Measurements from ENCODE around the gene FTL. TPM values are rescaled to one million over a fixed set of nuclear protein-coding genes. Genes with fewer than 3 reads are reported as not detected.

The FTL gene
- total RNA-seq, 4 donors from 2014 or later = 472 to 2,968 (median 1,570) TPM

DNA sequence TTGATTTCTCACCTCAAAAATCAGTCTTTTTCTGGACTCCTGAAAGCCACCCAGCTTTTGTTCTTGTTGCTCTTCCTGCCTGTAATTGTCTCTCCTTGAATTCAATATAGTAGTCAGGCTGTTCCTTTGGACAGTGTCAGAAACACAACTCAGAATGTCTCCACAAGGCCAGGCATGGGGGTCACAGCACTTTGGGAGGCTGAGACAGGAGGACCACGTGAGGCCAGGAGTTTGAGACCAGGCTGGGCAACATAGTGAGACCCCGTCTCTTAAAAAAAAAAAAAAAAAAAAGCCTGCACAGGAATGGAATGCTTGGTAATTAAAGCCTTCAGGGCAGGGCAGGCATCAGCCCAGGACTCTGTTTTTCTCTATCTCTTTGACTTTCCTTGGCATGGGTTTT lies 19.3 kb upstream of the FTL start:
- Histone ChIP-seq H3K27ac (no peak overlapping the region), H3K27me3 (no peaks in the 10 kb centered on the region), H3K4me3 (no peak overlapping the region), H3K4me1 (no peaks in the 10 kb centered on the region), H3K9me3 (no peaks in the 10 kb centered on the region), H3K36me3 (no peaks in the 10 kb centered on the region)
- intact Hi-C loops (cut with DNase I; ENCODE audit: low total_unique reads) = no loop called here
- no peak for DNase-seq
- TF ChIP-seq, protein P1, sequence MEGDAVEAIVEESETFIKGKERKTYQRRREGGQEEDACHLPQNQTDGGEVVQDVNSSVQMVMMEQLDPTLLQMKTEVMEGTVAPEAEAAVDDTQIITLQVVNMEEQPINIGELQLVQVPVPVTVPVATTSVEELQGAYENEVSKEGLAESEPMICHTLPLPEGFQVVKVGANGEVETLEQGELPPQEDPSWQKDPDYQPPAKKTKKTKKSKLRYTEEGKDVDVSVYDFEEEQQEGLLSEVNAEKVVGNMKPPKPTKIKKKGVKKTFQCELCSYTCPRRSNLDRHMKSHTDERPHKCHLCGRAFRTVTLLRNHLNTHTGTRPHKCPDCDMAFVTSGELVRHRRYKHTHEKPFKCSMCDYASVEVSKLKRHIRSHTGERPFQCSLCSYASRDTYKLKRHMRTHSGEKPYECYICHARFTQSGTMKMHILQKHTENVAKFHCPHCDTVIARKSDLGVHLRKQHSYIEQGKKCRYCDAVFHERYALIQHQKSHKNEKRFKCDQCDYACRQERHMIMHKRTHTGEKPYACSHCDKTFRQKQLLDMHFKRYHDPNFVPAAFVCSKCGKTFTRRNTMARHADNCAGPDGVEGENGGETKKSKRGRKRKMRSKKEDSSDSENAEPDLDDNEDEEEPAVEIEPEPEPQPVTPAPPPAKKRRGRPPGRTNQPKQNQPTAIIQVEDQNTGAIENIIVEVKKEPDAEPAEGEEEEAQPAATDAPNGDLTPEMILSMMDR (IDR thresholded peaks at IDR 0.05) = no peak
- no peak for TF ChIP-seq POLR2A (IDR thresholded peaks at IDR 0.05)

- Histone ChIP-seq H3K4me1 (no peaks in the 10 kb centered on the region), H3K27me3 (no peaks in the 10 kb centered on the region), H3K4me3 (no peak overlapping the region), H3K9me3 (no peaks in the 10 kb centered on the region), H3K27ac (no peak overlapping the region), H3K36me3 (no peaks in the 10 kb centered on the region)
- TF ChIP-seq POLR2A (IDR thresholded peaks at IDR 0.05) = no peak
- TF ChIP-seq, protein P1 (IDR thresholded peaks at IDR 0.05) = no peak
- no peak for DNase-seq
- intact Hi-C loops (cut with DNase I; ENCODE audit: low total_unique reads) = no loop called here
Observed at GRCh38 chr19:48946463-48947257, 18.4 kb upstream of the FTL start.

DNA sequence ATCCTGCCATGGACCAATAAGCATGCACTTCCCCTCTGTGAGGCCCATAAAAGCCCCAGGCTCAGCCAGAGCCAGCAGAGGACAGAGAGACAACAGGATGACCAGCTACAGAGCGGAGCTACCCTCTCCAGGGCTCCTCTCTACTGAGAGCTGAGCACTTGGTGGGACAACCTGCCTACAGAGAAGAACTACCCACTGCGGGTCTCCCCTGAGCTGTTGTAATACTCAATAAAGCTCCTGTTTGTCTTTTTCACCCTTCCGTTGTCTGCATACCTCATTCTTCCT lies 17.9 kb upstream of the FTL start:
- Histone ChIP-seq H3K4me1 (no peaks in the 10 kb centered on the region), H3K36me3 (no peaks in the 10 kb centered on the region), H3K4me3 (no peak overlapping the region), H3K9me3 (no peaks in the 10 kb centered on the region), H3K27me3 (no peaks in the 10 kb centered on the region), H3K27ac (no peak overlapping the region)
- no peak for DNase-seq
- TF ChIP-seq POLR2A (IDR thresholded peaks at IDR 0.05) = no peak
- TF ChIP-seq, protein P1 (IDR thresholded peaks at IDR 0.05) = no peak
- intact Hi-C loops (cut with DNase I; ENCODE audit: low total_unique reads) = no loop called here

DNA sequence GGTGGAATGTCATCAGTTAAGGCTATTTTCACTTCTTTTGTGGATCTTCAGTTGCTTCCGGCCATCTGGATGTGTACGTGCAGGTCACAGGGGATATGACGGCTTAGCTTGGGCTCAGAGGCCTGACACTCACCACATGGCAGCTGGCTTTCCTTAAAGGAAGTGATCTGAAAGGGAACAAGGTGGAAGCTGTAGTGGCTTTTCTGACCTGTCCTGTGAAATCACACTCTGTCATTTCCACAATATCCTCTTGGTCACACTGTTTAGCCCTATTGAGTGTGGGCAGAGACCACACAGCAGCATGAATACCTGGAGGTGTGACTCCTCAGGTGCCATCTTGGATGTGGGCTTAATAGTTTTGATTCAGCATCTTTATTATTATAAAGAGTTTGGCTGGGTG lies 14.9 kb upstream of the FTL start:
- H3K27ac ChIP-seq = no peak overlapping the region
- intact Hi-C loops (cut with DNase I; ENCODE audit: low total_unique reads) = loop anchor here (10.0 kb wide), 1 partner anchor 305 kb away; the partner anchor contains the start of gene CA11
- no peaks in the 10 kb centered on the region for H3K36me3 ChIP-seq
- H3K4me1 ChIP-seq = peaks cover 0 to 1% of the 10 kb centered on the region in 2 donors
- no peak overlapping the region for H3K4me3 ChIP-seq
- TF ChIP-seq POLR2A (IDR thresholded peaks at IDR 0.05) = no peak
- TF ChIP-seq, protein P1 (IDR thresholded peaks at IDR 0.05) = no peak
- no peaks in the 10 kb centered on the region for H3K27me3 ChIP-seq
- no peak for DNase-seq
- H3K9me3 ChIP-seq = no peaks in the 10 kb centered on the region

DNA sequence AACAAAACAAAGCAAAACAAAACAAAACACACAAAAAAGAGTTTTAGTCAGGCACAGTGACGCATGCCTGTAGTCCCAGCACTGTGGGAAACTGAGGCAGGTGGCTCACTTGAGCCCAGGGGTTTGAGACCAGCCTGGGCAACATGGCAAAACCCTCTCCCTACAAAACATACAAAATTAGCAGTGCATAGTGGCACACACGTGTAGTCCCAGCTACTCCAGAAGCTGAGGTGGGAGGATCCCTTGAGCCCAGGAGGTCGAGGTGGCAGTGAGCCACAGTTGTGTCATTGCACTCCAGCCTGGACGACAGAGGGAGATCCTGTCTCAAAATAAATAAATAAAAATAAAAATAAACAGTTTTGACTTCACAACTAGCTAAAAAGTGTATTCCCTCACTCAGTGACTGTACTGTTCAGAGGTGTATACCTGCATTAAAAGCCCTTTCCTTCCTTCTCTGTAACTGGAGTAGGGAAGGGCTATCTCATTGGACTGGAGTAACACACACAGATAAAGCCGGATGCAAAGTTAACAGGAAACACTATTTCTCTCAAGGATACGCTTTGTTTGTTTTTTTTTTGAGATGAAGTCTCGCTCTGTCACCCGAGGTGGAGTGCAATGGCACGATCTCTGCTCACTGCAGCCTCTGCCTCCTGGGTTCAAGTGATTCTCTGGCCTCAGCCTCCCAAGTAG lies 14.1 kb upstream of the FTL start:
- intact Hi-C loops (cut with DNase I; ENCODE audit: low total_unique reads) = loop anchor here (10.0 kb wide), 1 partner anchor 306 kb away; the partner anchor contains the start of gene CA11
- no peak overlapping the region for H3K27ac ChIP-seq

More for the DNA sequence above, 14.1 kb upstream of the FTL start:
- no peak for TF ChIP-seq POLR2A (IDR thresholded peaks at IDR 0.05)
- TF ChIP-seq, protein P1 (IDR thresholded peaks at IDR 0.05) = no peak
- H3K9me3 ChIP-seq = no peaks in the 10 kb centered on the region
- H3K4me1 ChIP-seq = peaks cover 0 to 4% of the 10 kb centered on the region in 2 donors
- H3K27me3 ChIP-seq = no peaks in the 10 kb centered on the region
- no peak for DNase-seq
- H3K36me3 ChIP-seq = no peaks in the 10 kb centered on the region
- no peak overlapping the region for H3K4me3 ChIP-seq

All from uterus (tissue), 4 donors.